Measurements from ENCODE around the gene GSDME. TPM values are rescaled to one million over a fixed set of nuclear protein-coding genes. Genes with fewer than 3 reads are reported as not detected.

Gene GSDME
- total RNA-seq, 1 experiment from 2014 or later = 5.5 TPM

- H3T11ph ChIP-seq (ENCODE audit: low read length) = no peak overlapping the region
- no peak overlapping the region for H2AFZ ChIP-seq (ENCODE audit: low read length)
- no peak for DNase-seq
- H3K27me3 Mint-ChIP-seq (ENCODE audit: low read depth) = no peaks in the 10 kb centered on the region
- H2BK15ac ChIP-seq (ENCODE audit: low read depth, low read length) = no peak overlapping the region
- H3K4me1 ChIP-seq (ENCODE audit: insufficient read depth, low read length) = no peaks in the 10 kb centered on the region
- TF ChIP-seq, protein P1, sequence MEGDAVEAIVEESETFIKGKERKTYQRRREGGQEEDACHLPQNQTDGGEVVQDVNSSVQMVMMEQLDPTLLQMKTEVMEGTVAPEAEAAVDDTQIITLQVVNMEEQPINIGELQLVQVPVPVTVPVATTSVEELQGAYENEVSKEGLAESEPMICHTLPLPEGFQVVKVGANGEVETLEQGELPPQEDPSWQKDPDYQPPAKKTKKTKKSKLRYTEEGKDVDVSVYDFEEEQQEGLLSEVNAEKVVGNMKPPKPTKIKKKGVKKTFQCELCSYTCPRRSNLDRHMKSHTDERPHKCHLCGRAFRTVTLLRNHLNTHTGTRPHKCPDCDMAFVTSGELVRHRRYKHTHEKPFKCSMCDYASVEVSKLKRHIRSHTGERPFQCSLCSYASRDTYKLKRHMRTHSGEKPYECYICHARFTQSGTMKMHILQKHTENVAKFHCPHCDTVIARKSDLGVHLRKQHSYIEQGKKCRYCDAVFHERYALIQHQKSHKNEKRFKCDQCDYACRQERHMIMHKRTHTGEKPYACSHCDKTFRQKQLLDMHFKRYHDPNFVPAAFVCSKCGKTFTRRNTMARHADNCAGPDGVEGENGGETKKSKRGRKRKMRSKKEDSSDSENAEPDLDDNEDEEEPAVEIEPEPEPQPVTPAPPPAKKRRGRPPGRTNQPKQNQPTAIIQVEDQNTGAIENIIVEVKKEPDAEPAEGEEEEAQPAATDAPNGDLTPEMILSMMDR (conservative IDR thresholded peaks at IDR 0.05) = no peak
- peaks cover 9 to 11% of the 10 kb centered on the region in 2 experiments for H3K4me1 Mint-ChIP-seq
- H3K79me2 ChIP-seq (ENCODE audit: insufficient read depth, low read length) = no peaks in the 10 kb centered on the region
- no peak overlapping the region for H2BK5ac ChIP-seq (ENCODE audit: insufficient read length, low read length)
- H3K9ac ChIP-seq (ENCODE audit: extremely low read depth, insufficient read length, low read length) = no peak overlapping the region
- H2AK5ac ChIP-seq (ENCODE audit: insufficient read length, low read length) = no peak overlapping the region
- H3K23ac ChIP-seq (ENCODE audit: insufficient read length, low read depth, low read length) = no peak overlapping the region
- peaks cover 5 to 17% (median 9%) of the 10 kb centered on the region in 3 experiments for H3K36me3 Mint-ChIP-seq (ENCODE audit: insufficient read depth in 1 of 3, low read depth in 3 of 3)
- H4K20me1 ChIP-seq (ENCODE audit: control insufficient read depth, insufficient read depth, insufficient read length) = no peaks in the 10 kb centered on the region
- no peak overlapping the region for H3K56ac ChIP-seq (ENCODE audit: insufficient read length, low read depth, low read length)
- no peak overlapping the region for H4K91ac ChIP-seq (ENCODE audit: insufficient read length, low read depth, low read length)
- H3K23me2 ChIP-seq (ENCODE audit: insufficient read length, low read depth, low read length, poor library complexity, severe bottlenecking) = no peaks in the 10 kb centered on the region
- no peak overlapping the region for H3K14ac ChIP-seq (ENCODE audit: insufficient read depth, low read length)
- no peak overlapping the region for H3K18ac ChIP-seq (ENCODE audit: insufficient read length, low read depth, low read length)
- no CpG with 5 or more reads among the region's 9 CpGs for WGBS (ENCODE audit: extremely low coverage, insufficient read length, low lambda C conversion rate)
- no peak overlapping the region for H4K8ac ChIP-seq (replicated peaks; ENCODE audit: insufficient read length, low read depth, low read length)
- no peak overlapping the region for H3K4ac ChIP-seq (ENCODE audit: low read depth, low read length)
- peaks cover 10 to 14% of the 10 kb centered on the region in 2 experiments for H3K9me3 Mint-ChIP-seq
- H3K27ac Mint-ChIP-seq = no peak overlapping the region; a peak in 1 of 7 replicates
- H3K4me2 ChIP-seq (ENCODE audit: insufficient read depth, insufficient read length, low read length) = no peak overlapping the region
- H2BK20ac ChIP-seq (ENCODE audit: low read depth, low read length, poor library complexity, severe bottlenecking) = no peak overlapping the region
- H3K9me3 ChIP-seq (ENCODE audit: control insufficient read depth, low read depth, low read length) = no peaks in the 10 kb centered on the region
- no peak overlapping the region for H2BK12ac ChIP-seq (ENCODE audit: insufficient read length, low read depth, low read length)
- no peak overlapping the region for H2BK120ac ChIP-seq (ENCODE audit: low read depth, low read length, poor library complexity, severe bottlenecking)
- H3K79me1 ChIP-seq (ENCODE audit: insufficient read depth, low read depth, low read length, poor library complexity, severe bottlenecking) = no peaks in the 10 kb centered on the region
- H3K27me3 ChIP-seq (ENCODE audit: insufficient read depth, low read length) = no peaks in the 10 kb centered on the region
- no peak overlapping the region for H3K4me3 Mint-ChIP-seq
- H3K27ac ChIP-seq (ENCODE audit: insufficient read length, low read depth, low read length) = no peak overlapping the region
- no peak overlapping the region for H4K5ac ChIP-seq (ENCODE audit: insufficient read length, low read depth, low read length)
These were observed 36.9 kb upstream of the GSDME start for GRCh38 chr7:24793982-24794648.

Data from H9 (cell line).